T-helper 2 cell treated with Interferon-gamma antibody and Interleukin-4, amounts not matched to agents 5 μg/mL and 100 μg/mL, for 36 hours (primary cell): ENCODE results near the gene LETM1.
"Not testable (repeated sequence)": the region's sequence is repeated elsewhere in the genome, so short reads cannot be mapped to it uniquely, and the experiment has no call there.

ENCODE experiments used
- DNase-seq: peaks from one replicate; pipeline ENCODE4 v3.0.0; 2021; ENCODE audit warnings: low spot score
- H3K27ac Mint-ChIP-seq: one replicate; pipeline ENCODE4 v1.8.0; 2021; ENCODE audit warnings: mild to moderate bottlenecking, mixed read lengths
- H3K27me3 Mint-ChIP-seq: one replicate; pipeline ENCODE4 v1.8.0; 2021; ENCODE audit warnings: low read depth, mixed read lengths
- H3K36me3 Mint-ChIP-seq: one replicate; pipeline ENCODE4 v1.8.0; 2021; ENCODE audit warnings: low read depth, mixed read lengths
- H3K4me1 Mint-ChIP-seq: one replicate; pipeline ENCODE4 v1.8.0; 2021; ENCODE audit warnings: low read depth, mixed read lengths
- H3K4me3 Mint-ChIP-seq: one replicate; pipeline ENCODE4 v1.8.0; 2022; ENCODE audit warnings: mild to moderate bottlenecking, moderate library complexity, mixed read lengths
- H3K9me3 Mint-ChIP-seq: one replicate; pipeline ENCODE4 v1.8.0; 2021; ENCODE audit warnings: mixed read lengths

Gene LETM1

DNA sequence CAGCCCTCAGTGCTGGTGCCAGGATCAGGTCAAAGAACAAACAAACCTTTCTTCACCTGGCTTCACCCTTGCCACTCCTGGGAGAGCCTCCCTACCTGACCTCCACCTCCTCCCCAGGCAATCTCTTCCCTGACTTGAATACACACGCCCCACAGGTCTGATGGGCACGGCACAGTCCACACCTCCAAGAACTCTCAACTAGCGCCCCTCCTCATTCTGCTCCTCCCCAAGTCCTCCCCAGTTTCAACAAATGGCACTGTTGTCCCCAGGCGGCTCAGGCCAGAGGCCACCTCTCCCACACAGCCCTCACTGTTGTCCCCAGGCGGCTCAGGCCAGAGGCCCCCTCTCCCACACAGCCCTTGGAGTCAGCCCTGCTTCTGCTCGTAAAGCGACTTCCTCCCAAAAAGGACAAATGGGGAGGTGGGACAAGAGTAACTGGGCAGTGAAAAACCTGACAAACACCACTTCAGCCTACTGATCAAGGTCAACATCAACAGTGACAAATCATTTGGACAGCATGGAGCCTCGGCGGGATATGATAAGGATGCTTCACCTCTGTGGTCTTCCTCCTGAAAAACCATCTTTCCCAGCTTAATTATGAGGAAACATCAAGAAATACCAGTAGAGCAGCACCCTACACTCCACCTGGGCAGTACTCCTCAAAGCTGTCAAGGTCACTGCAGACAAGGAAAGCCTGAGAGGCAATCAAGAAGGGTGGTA lies 2.9 kb downstream of the LETM1 start:
- no peaks in the 10 kb centered on the region for H3K27me3 Mint-ChIP-seq
- H3K9me3 Mint-ChIP-seq = no peaks in the 10 kb centered on the region
- H3K4me1 Mint-ChIP-seq = peaks cover 26% of the 10 kb centered on the region
- DNase-seq = no peak
- H3K36me3 Mint-ChIP-seq = peaks cover 8% of the 10 kb centered on the region
- H3K4me3 Mint-ChIP-seq = peak overlapping the region; percentile 28
- H3K27ac Mint-ChIP-seq = no peak overlapping the region

DNA sequence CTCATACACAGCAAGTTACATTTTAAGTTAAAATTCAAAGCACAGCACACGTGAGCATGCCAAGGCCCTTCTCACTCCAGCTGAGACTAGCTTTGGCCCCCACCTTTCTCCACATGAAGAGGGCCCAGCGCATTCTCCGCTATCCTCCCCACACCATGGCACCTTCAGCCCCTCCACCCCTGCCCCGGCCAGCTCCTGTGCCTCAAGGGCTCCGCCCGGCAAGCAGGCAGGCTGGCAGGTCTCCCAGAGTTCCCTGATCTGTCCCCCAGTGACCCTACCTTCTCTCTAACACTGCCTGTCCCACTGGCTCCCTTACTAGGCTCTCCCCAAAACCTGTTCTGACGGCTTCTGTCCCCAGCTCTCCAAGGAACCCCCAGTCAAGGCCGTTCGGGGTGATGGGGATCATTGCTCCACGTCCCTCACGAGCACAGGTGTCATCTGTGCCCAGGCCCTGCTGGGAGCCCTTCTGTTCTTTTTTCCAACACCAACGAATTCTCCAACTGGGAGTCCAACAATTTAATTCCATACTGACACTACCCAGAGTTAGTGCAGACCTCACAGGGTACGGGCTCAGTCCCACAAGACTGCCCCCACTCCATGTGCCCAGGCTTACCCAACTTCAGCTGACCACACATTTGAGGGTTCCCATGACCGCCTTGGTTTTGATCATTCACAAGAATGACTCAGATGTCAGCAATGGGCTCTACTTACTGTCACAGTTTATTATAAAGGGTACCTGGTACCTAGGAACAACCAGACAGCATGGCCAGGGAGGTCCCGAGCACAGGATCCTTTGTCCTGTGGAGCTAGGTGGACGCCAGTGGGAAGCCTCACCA lies 4.2 kb downstream of the LETM1 start:
- H3K9me3 Mint-ChIP-seq = no peaks in the 10 kb centered on the region
- peaks cover 11% of the 10 kb centered on the region for H3K36me3 Mint-ChIP-seq
- no peaks in the 10 kb centered on the region for H3K27me3 Mint-ChIP-seq
- DNase-seq = no peak
- H3K27ac Mint-ChIP-seq = no peak overlapping the region
- H3K4me3 Mint-ChIP-seq = no peak overlapping the region
- peaks cover 21% of the 10 kb centered on the region for H3K4me1 Mint-ChIP-seq

DNA sequence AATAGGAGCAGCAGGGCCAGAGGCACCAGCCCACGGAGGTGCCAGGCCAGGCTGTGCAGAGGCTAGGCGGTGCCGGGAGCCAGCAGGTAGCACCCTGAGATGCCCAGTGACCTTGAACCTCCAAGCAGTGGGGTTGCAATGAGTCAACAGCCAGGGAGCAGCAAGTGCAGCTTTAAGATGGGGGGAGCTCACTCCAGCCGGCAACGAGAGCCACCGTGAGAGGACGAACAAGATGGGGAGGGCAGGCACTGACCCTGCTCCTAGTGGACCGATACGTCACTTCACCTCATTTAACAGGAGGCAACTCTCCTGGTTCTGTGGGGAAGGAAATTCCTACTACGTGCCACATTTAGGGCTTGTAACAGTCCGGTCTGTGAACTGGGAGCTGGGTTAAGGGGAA lies 4.8 kb downstream of the LETM1 start:
- H3K27ac Mint-ChIP-seq = no peak overlapping the region
- H3K9me3 Mint-ChIP-seq = no peaks in the 10 kb centered on the region
- H3K27me3 Mint-ChIP-seq = no peaks in the 10 kb centered on the region
- no peak for DNase-seq
- H3K4me1 Mint-ChIP-seq = peaks cover 21% of the 10 kb centered on the region
- peaks cover 16% of the 10 kb centered on the region for H3K36me3 Mint-ChIP-seq
- H3K4me3 Mint-ChIP-seq = no peak overlapping the region

DNA sequence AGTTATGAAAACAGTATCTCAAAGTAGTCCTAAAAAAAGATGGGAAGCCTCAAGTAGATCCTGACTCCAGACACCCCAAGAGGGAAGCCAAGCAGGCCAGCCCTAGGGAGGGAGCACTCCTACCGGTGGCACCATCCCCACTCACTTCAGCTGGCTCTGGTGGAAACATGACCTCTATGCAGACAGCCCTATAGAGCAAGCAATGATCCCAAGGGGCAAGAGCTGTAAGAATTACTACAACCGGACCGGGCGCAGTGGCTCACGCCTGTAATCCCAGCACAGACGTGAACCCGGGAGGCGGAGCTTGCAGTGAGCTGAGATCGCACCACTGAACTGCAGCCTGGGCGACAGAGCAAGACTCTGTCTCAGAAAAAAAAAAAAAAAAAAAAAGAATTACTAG lies 5.7 kb downstream of the LETM1 start:
- Mint-ChIP-seq H3K27me3 (no peaks in the 10 kb centered on the region), H3K4me1 (peaks cover 21% of the 10 kb centered on the region), H3K27ac (no peak overlapping the region), H3K9me3 (no peaks in the 10 kb centered on the region), H3K36me3 (peaks cover 18% of the 10 kb centered on the region), H3K4me3 (no peak overlapping the region)
- DNase-seq = no peak

DNA sequence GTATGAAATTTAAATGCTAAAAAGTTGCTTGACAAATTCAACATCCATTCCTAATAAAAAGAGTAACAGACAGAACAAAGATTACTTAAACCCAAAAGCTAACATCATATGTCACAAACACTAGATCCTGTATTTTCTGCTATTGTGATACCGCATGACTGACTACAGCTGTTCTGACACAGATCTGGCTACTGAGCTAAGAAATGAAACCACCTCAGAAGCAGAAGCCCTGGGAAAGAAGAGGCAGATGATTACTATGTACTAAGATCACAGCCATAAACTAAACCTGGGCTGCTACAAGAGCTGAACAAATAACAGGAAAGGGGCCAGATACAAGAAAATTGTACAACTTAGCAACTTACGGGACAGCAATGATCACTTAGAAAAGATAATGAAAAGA lies 9.4 kb downstream of the LETM1 start:
- H3K36me3 Mint-ChIP-seq = peaks cover 21% of the 10 kb centered on the region
- no peak overlapping the region for H3K27ac Mint-ChIP-seq
- DNase-seq = no peak
- H3K9me3 Mint-ChIP-seq = no peaks in the 10 kb centered on the region
- no peaks in the 10 kb centered on the region for H3K27me3 Mint-ChIP-seq
- H3K4me3 Mint-ChIP-seq = no peak overlapping the region
- peaks cover 6% of the 10 kb centered on the region for H3K4me1 Mint-ChIP-seq

DNA sequence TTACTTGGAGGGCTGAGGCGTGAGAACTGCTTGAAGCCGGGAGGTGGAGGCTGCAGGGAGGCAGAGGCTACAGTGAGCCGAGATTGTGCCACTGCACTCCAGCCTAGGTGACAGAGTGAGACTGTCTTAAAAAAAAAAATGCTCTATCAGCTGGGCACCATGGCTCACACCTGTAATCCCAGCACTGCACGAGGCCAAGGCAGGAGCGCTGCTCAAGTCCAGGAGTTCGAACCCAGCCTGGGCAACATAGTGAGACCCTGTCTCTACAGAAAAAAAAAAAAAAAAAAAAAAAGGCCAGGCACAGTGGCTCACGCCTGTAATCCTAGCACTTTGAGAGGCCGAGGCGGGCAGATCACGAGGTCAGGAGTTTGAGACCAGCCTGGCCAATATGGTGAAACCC lies 11.3 kb downstream of the LETM1 start:
- H3K4me3 Mint-ChIP-seq, H3K9me3 Mint-ChIP-seq, DNase-seq, H3K27me3 Mint-ChIP-seq, H3K27ac Mint-ChIP-seq: not testable (repeated sequence)
- H3K36me3 Mint-ChIP-seq = peaks cover 27% of the 10 kb centered on the region
- H3K4me1 Mint-ChIP-seq = peaks cover 13% of the 10 kb centered on the region

DNA sequence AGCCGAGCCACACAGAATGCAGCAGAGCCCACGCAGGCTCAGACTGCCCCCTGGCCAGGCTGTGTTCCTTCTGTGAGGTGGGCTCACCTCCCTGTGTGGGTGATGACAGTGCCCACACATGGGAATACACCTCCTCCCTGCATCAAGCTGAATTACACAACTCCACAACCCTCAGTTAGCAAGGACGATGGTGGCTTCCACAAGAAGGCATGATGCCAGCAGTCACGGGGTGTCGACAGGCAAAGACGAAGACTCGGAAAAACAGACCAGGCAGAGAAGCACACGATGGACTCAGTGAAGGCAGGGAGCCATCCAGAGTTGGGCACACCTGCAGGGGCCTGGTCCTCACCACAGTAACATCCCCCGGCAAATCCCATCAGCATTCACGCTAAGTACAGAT lies 12.1 kb downstream of the LETM1 start:
- Mint-ChIP-seq H3K27ac (no peak overlapping the region), H3K36me3 (peaks cover 28% of the 10 kb centered on the region), H3K4me3 (no peak overlapping the region)

DNA sequence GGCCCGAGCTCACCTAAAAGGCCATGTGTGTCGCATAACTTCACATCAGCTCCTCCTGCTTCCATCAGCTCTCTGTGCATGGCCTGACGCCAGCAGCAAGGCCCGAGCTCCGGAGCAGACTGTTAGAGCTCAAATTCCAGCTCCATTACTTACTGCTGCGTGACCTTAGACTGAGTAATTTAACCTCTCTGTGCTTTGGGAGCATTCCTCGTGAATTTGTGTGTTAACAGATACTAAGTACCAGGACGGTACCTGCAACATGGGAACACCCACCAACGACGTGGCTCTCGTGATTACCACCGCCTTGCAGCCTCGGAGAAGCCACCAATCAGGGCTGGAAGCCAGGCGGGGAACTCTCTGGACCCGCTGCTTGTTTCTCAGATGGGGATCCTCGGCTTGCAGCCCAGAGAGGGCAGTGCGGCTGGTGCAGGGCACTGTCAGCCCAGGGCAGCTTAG lies 12.9 kb downstream of the LETM1 start:
- Mint-ChIP-seq H3K9me3 (no peaks in the 10 kb centered on the region), H3K4me3 (no peak overlapping the region)
- DNase-seq = no peak

More for the DNA sequence above, 12.1 kb downstream of the LETM1 start:
- no peaks in the 10 kb centered on the region for H3K9me3 Mint-ChIP-seq
- H3K4me1 Mint-ChIP-seq = peaks cover 13% of the 10 kb centered on the region
- no peaks in the 10 kb centered on the region for H3K27me3 Mint-ChIP-seq
- no peak for DNase-seq

DNA sequence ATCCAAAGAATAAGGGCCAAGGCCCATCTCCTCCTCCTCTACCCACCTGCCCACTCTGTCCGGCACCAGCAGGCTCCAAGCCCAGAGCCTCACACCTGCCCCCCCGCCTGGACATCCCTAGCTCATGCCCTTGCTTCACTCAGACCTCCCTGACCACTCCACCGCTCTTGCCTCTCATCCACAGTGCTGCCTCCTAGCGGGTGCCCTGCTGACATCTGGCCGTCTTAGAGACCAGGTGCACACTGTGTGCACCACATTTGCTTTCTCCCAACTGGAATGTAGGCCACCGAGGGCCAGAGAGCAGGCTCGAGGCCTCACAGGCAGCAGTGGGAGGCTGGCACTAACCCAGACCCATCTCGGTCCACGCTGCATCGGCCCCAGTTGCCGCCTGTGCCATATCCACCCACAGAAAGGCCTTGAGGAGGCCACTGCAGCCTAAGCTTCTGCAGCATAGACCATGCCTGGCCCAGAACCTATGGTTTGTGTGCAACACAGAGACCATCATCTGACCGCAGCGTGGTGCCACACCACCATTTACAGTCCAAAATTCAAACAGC lies 13.5 kb downstream of the LETM1 start:
- Mint-ChIP-seq H3K27ac (peak overlapping the region; percentile 69), H3K4me3 (no peak overlapping the region), H3K4me1 (peaks cover 13% of the 10 kb centered on the region), H3K27me3 (no peaks in the 10 kb centered on the region), H3K9me3 (no peaks in the 10 kb centered on the region), H3K36me3 (peaks cover 28% of the 10 kb centered on the region)
- no peak for DNase-seq

More for the DNA sequence above, 12.9 kb downstream of the LETM1 start:
- H3K27ac Mint-ChIP-seq = no peak overlapping the region
- H3K36me3 Mint-ChIP-seq = peaks cover 28% of the 10 kb centered on the region
- H3K4me1 Mint-ChIP-seq = peaks cover 13% of the 10 kb centered on the region
- no peaks in the 10 kb centered on the region for H3K27me3 Mint-ChIP-seq

DNA sequence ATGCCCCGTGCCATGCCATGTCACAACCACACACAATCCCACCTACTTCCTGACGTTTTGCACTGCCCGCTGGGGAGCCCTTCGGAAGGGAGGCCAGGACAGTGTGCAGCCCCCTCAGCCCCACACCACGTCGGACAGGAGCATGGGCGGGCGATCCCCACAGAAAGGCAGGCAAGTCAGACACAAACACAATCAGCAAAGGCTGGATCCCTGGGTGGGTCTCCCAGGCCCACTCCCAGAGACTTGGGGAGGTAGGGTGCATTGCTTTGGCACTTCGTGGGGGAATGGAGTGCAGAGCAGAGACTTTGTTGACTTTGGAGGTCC lies 14.1 kb downstream of the LETM1 start:
- Mint-ChIP-seq H3K27me3 (no peaks in the 10 kb centered on the region), H3K9me3 (no peaks in the 10 kb centered on the region), H3K4me1 (peaks cover 13% of the 10 kb centered on the region), H3K27ac (no peak overlapping the region), H3K4me3 (no peak overlapping the region), H3K36me3 (peaks cover 27% of the 10 kb centered on the region)
- no peak for DNase-seq

DNA sequence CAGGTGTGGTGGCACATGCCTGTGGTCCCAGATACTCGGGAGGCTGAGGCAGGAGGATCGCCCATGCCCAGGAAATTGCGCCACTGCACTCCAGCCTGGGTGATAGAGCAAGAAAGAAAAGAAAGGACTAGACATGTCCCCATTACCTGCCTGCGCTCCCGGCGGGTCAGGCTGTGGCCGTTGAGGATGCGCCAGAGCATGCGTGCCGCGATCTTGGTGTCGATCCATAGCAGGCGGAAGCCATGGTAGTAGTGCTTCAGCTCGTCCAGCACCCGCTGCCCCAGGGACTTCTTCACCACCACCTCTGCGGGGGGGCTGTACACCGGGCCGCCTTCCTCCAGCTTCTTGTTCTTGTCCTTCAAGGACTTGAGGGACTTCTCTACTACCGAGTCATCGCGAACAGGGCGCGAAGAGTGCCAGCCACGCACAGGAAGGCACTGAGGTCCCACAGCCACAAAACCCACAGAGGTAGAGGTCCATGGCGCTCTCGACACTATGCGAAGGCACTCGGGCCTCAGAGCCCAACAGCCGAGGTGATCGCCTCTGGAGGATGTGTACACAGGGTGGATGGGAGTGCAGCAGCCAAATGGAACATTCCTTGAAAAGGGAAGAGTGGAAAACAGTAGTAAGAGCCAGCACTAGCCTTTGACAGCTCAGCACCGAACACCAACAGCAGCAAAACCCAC lies 14.6 kb downstream of the LETM1 start:
- Mint-ChIP-seq H3K27me3 (no peaks in the 10 kb centered on the region), H3K9me3 (no peaks in the 10 kb centered on the region), H3K27ac (no peak overlapping the region), H3K4me3 (no peak overlapping the region), H3K36me3 (peaks cover 24% of the 10 kb centered on the region), H3K4me1 (peaks cover 13% of the 10 kb centered on the region)
- DNase-seq = no peak

DNA sequence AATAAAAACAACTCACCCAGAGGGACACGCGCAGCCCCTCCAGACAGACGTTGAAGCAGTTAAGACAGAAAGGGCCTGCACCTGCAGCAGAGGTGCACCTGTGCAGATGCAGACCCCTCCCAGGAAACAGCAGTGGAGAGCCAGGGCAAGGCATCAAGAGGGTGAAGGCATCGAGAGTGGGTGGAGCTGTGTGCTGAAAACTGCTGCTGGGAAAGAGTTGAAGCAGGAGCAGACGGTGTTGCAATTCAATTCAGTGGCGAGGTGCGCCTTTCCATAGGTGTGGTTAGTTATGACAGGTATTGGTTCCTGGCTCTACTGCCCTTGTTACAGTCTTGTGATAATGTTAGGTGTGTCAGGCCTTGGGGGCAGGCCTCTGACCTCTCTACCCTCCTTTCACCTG lies 16.7 kb downstream of the LETM1 start:
- no peaks in the 10 kb centered on the region for H3K9me3 Mint-ChIP-seq
- no peaks in the 10 kb centered on the region for H3K27me3 Mint-ChIP-seq
- peaks cover 16% of the 10 kb centered on the region for H3K4me1 Mint-ChIP-seq
- no peak overlapping the region for H3K27ac Mint-ChIP-seq
- no peak for DNase-seq
- H3K36me3 Mint-ChIP-seq = peaks cover 35% of the 10 kb centered on the region
- H3K4me3 Mint-ChIP-seq = no peak overlapping the region

DNA sequence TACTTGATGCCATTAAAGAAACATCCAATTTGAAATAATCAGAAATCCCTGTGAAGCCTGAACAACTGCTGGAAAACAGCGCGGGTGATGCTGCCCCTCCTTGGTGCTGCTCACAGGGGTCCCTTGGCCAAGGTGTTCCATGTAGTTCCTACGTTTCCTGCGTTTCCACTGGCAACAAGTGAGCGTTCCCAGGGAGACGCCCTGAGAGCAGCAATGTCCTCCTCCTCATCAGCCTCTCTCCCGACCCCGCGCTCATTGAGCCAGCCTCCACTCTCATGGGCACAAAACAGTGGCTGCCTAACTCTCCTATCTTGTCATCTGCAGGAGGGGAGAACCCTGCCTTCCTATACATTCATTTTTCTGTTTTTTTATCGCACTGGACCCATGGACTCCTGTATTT lies 18.9 kb downstream of the LETM1 start:
- Mint-ChIP-seq H3K4me3 (no peak overlapping the region), H3K4me1 (peaks cover 14% of the 10 kb centered on the region), H3K27me3 (no peaks in the 10 kb centered on the region), H3K36me3 (peaks cover 36% of the 10 kb centered on the region), H3K27ac (no peak overlapping the region), H3K9me3 (no peaks in the 10 kb centered on the region)
- DNase-seq = no peak

DNA sequence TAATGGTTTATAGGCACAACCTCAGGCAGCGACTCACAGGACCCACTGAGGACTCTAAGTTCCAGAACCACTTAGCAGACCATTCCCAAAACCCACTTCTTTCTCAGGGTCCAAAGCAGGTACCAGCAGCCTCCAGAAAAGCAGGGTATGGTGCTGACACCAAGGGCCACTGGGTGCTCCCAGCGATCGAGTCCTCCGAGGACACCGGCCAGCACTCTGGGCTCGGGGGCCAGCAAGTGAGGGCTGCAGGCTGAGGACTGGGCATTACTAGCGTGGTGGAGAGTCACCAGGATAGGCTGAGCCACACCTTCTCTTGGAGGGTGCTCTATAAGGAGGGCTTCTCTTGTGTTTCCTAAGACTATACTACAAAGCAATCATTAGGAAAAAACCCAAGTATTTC lies 19.3 kb downstream of the LETM1 start:
- Mint-ChIP-seq H3K27ac (no peak overlapping the region), H3K36me3 (peaks cover 38% of the 10 kb centered on the region), H3K27me3 (no peaks in the 10 kb centered on the region), H3K9me3 (no peaks in the 10 kb centered on the region), H3K4me1 (peaks cover 13% of the 10 kb centered on the region), H3K4me3 (no peak overlapping the region)
- DNase-seq = no peak
